ENCODE results near the gene ATF2. TPM values are rescaled to one million over a fixed set of nuclear protein-coding genes. Genes with fewer than 3 reads are reported as not detected.

ATF2 gene
- total and polyA plus RNA-seq, 2 of the 13 experiments (the other 11 are each of a cell fraction or from before 2014, with no cell fraction given): 91.6 to 95.1 TPM

- TF ChIP-seq ATF6 (CRISPR knock-in tag; conservative IDR thresholded peaks at IDR 0.05): no peak
- TF ChIP-seq JUNB (CRISPR knock-in tag; IDR thresholded peaks at IDR 0.05; ENCODE audit: borderline replicate concordance): no peak
- TF ChIP-seq KDM6A (CRISPR knock-in tag; IDR thresholded peaks at IDR 0.05; ENCODE audit: low read depth): no peak
- no peak for TF ChIP-seq FOXP4 (CRISPR knock-in tag; IDR thresholded peaks at IDR 0.05)
- no peak for TF ChIP-seq NFRKB (IDR thresholded peaks at IDR 0.05)
- peak; percentile 47; the same call in 1 of the 2 replicates for TF ChIP-seq BRF2 (CRISPR knock-in tag; IDR thresholded peaks at IDR 0.05)
- no peak for TF ChIP-seq ZNF557 (CRISPR knock-in tag; IDR thresholded peaks at IDR 0.05)
- no peak for TF ChIP-seq NFAT5 (CRISPR knock-in tag; IDR thresholded peaks at IDR 0.05)
- no peak for TF ChIP-seq ZNF766 (CRISPR knock-in tag; IDR thresholded peaks at IDR 0.05; ENCODE audit: borderline replicate concordance)
- TF ChIP-seq ZNF672 (CRISPR knock-in tag; IDR thresholded peaks at IDR 0.05): no peak
- no peak for TF ChIP-seq ZNF800 (CRISPR knock-in tag; IDR thresholded peaks at IDR 0.05)
- TF ChIP-seq ZEB1 (IDR thresholded peaks at IDR 0.05; ENCODE audit: insufficient replicate concordance, low read depth): no peak
- TF ChIP-seq ZNF275 (CRISPR knock-in tag; IDR thresholded peaks at IDR 0.05; ENCODE audit: borderline replicate concordance): 0 out of 2 replicates have a peak, but pooled peaks have one; percentile 1
Measured at GRCh38 chr2:175181877-175182308, 13.9 kb upstream of the ATF2 start (continued).

Measured in HepG2 (cell line).